ENCODE data around the gene CARD8.

DNA sequence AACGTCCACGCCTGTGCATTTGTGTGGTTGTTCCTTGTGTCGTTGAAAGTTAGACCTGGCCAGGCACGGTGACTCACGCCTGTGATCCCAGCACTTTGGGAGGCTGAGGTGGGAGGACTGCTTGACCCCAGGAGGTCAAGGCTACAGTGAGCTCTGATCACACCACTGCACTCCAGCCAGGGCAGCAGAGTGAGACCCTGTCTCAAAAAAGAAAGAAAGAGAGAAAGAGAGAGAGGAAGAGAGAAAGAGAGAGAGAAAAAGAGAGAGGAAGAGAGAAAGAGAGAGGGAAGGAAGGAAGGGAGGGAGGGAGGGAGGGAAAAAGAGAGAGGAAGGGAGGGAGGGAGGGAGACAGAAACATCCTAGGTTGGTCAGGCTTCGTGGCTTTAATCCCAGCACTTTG, 19.2 kb upstream of the CARD8 start:
- TF ChIP-seq EZH2 (IDR thresholded peaks at IDR 0.05; ENCODE audit: borderline replicate concordance, insufficient read depth, low read length, poor library complexity, severe bottlenecking) (no peak), RAD21 (conservative IDR thresholded peaks at IDR 0.05) (no peak), EP300 (conservative IDR thresholded peaks at IDR 0.05; ENCODE audit: poor library complexity, severe bottlenecking) (no peak), TAF1 (IDR thresholded peaks at IDR 0.05; ENCODE audit: low read depth) (no peak), POLR2AphosphoS5 (IDR thresholded peaks at IDR 0.05) (no peak), SMC3 (conservative IDR thresholded peaks at IDR 0.05; ENCODE audit: poor library complexity) (no peak)
- TF ChIP-seq, protein P1, sequence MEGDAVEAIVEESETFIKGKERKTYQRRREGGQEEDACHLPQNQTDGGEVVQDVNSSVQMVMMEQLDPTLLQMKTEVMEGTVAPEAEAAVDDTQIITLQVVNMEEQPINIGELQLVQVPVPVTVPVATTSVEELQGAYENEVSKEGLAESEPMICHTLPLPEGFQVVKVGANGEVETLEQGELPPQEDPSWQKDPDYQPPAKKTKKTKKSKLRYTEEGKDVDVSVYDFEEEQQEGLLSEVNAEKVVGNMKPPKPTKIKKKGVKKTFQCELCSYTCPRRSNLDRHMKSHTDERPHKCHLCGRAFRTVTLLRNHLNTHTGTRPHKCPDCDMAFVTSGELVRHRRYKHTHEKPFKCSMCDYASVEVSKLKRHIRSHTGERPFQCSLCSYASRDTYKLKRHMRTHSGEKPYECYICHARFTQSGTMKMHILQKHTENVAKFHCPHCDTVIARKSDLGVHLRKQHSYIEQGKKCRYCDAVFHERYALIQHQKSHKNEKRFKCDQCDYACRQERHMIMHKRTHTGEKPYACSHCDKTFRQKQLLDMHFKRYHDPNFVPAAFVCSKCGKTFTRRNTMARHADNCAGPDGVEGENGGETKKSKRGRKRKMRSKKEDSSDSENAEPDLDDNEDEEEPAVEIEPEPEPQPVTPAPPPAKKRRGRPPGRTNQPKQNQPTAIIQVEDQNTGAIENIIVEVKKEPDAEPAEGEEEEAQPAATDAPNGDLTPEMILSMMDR (IDR thresholded peaks at IDR 0.05; ENCODE audit: poor library complexity, severe bottlenecking): no peak
